Stimulated activated CD8-positive, alpha-beta memory T cell treated with anti-CD3 and anti-CD28 coated beads, Interleukin-4, amount 100 ng/mL, for 24 hours (primary cell): ENCODE data around the gene GGA1.

Source experiments
- DNase-seq: peaks from one replicate; pipeline ENCODE4 v3.0.0-alpha.2; 2020; ENCODE audit warnings: low read depth

GGA1 gene

GRCh38 chr22:37608477-37609239 lies at the start of gene GGA1:
Gene GGA1, plus strand, starts transcription at chr22:37608834. Its CDS starts 27 bp downstream, at chr22:37608861.
- DNase-seq = peak; percentile 90

GRCh38 chr22:37559521-37559900 lies 49.1 kb upstream of the GGA1 start:
- DNase-seq = no peak

GRCh38 chr22:37559901-37560607 lies 48.6 kb upstream of the GGA1 start, which contains the start of gene CDC42EP1:
Gene CDC42EP1, plus strand, starts transcription at chr22:37560480. Its CDS starts 5,870 bp downstream, at chr22:37566350.
- DNase-seq = no peak

- DNase-seq = no peak
These were observed 47.9 kb upstream of the GGA1 start for GRCh38 chr22:37560608-37561211.

GRCh38 chr22:37561212-37562048 lies 47.2 kb upstream of the GGA1 start:
- peak; percentile 76 for DNase-seq

- no peak for DNase-seq
These were observed 46.4 kb upstream of the GGA1 start for GRCh38 chr22:37562049-37562875.

- no peak for DNase-seq
These were observed 45.2 kb upstream of the GGA1 start for GRCh38 chr22:37563153-37564081.

- DNase-seq = no peak
These were observed 44.4 kb upstream of the GGA1 start for GRCh38 chr22:37564111-37564711.

- DNase-seq = no peak
These were observed 42.8 kb upstream of the GGA1 start for GRCh38 chr22:37565830-37566229.

GRCh38 chr22:37566329-37566837 lies 42.3 kb upstream of the GGA1 start:
- peak; percentile 22 for DNase-seq

GRCh38 chr22:37566903-37567798 lies 41.5 kb upstream of the GGA1 start:
- peak; percentile 83 for DNase-seq

GRCh38 chr22:37568012-37568411 lies 40.6 kb upstream of the GGA1 start:
- no peak for DNase-seq

GRCh38 chr22:37568448-37569008 lies 40.1 kb upstream of the GGA1 start:
- DNase-seq = no peak

GRCh38 chr22:37569009-37569920 lies 39.4 kb upstream of the GGA1 start:
- DNase-seq = no peak

- no peak for DNase-seq
These were observed 38.5 kb upstream of the GGA1 start for GRCh38 chr22:37569921-37570660.

GRCh38 chr22:37570661-37570976 lies 38.0 kb upstream of the GGA1 start:
- DNase-seq = no peak
